ENCODE data around the gene APH1B. TPM values are rescaled to one million over a fixed set of nuclear protein-coding genes. Genes with fewer than 3 reads are reported as not detected.
"Not testable (repeated sequence)": the region's sequence is repeated elsewhere in the genome, so short reads cannot be mapped to it uniquely, and the experiment has no call there.

Gene APH1B
- total RNA-seq, 1 experiment from 2014 or later: 24.5 TPM

DNA sequence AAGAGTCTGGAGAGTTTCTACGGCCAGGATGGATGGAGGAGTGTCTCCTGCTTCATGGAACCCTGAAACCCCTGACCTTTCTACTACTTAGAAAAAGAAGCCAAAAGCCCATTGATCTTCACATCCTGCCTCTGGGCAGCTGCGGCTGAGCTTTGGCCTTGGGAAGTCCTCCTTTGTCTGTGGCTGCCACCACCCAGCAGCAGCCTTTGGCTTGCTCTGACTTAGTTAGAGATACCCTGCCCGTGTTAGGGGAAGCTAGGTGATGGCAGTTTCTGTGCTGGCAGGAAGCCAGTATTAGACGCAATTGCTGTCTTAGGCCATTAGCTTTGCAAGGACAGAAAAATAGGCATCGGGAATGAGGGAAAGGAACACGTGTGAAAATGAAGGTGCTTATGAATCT, 18.8 kb downstream of the APH1B start:
- no peak for DNase-seq (ENCODE audit: low read depth)

DNA sequence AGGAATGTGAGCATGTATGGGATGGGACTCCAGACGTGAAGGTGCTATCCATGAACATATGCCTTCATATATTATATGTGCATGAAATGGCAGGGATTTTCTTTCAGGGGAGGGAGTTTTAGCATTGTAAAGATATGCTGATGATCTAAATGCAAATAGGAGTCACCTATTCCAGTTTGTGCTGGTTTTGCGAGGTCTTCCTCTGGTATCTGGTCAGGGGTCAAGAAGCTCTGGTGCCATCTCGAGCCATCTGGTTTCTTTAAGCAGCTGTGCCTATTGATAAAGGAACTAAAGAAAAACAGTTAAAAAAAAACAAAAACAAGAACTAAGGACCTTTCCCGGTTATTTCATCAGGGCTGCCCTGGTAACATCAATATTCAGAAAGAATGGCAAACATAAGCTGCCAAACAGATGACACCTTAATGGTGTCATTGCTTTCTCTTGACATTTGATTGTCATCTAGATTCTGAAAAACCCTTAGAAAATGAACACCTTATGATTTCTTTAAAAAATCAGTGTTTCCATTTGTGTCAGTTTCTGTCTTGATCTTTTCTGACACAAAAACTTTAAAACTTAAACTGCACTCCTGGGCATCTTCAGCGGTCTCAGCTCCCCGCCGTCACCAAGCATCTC, 22.7 kb downstream of the APH1B start:
- DNase-seq (ENCODE audit: low read depth): no peak

DNA sequence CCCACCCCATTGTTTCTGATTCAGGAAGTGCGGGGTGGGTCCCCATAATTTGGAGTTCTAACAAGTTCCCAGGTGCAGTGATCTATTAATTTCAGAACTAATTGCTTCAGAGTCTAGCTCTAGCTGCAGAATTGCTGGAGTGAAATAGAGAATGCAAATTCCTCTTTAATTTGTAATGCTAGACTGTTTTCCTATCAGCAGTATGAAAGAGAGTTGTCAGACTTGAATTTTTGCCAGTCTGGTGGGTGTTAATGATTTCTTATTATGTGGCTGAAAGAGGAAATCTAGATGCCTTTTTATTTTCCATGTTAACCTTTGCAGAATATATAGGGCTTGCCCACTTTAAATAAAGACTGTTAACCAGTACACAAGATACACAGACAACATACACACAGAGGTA, 23.7 kb downstream of the APH1B start:
- DNase-seq (ENCODE audit: low read depth): no peak

GRCh38 chr15:63305260-63305659, 27.9 kb downstream of the APH1B start:
- no peak for DNase-seq (ENCODE audit: low read depth)

DNA sequence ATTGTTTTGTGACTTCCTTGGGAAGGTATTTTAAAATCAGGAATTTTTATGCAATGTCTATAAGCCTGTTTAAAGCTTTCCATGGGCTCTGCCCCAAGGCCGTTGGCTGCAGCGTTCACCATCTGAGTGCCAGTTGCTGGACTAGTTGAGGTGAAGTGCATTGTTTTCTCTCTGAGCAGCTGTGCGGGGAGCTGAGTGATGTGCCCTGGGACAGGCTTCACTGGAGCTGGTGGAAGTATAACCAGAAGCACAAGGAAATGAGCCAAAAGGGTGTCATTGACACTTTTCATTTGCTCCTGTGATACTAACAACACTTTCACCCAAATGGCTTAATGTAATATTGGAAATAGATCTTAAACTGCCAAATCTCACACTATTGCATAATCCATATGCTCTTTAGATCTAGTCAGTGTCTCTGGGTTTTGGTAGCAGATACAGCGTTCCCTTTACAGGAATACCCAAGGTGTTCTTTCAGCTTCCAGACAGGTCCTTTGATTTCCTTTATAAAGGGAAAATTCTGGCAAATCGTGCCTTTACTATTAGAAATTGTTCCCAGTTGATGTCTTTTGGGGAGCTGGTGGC, 29.2 kb downstream of the APH1B start:
- DNase-seq (ENCODE audit: low read depth): no peak

- DNase-seq (ENCODE audit: low read depth): no peak
Observed at GRCh38 chr15:63308491-63308890, 31.1 kb downstream of the APH1B start.

GRCh38 chr15:63308947-63309346, 31.5 kb downstream of the APH1B start:
- no peak for DNase-seq (ENCODE audit: low read depth)

DNA sequence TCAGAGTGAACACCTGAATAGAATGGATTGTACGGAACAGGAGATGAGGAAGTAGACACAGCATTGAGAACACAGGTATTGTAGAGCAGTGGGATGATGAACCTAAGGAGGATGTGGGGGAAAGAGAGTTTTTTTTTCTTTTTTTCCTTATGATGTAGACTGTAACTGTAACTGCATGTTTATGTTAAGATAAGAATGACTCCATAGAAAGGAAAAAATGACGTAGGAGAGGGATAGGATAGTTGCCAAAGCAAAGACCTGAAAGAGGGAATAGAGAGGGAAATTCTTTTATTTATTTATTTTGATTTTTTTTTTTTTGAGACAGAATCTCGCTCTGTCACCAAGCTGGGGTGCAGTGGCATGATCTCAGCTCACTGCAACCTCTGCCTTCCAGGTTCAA, 33.2 kb downstream of the APH1B start:
- DNase-seq (ENCODE audit: low read depth): no peak

DNA sequence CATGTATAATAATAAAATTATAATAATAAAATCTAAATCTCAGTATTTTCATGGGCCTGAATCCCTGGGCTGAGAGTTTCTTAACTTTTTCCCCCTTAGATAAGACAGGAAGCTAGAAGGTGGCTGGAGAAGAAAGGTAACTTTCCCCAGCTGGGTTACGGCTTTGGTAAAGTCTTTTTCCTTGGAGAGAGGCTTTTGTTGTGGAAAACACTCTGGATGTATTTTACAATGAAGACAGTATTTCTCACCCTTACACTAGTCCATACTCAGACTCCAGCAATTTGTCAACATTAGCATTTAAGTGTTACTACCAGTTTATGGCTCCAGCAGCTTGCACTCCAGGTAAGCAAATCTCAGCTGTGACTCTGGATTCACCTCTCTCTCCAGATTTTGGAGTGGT, 34.9 kb downstream of the APH1B start:
- DNase-seq (ENCODE audit: low read depth): no peak

GRCh38 chr15:63313825-63314224, 36.4 kb downstream of the APH1B start:
- DNase-seq (ENCODE audit: low read depth): no peak

GRCh38 chr15:63314409-63314808, 37.0 kb downstream of the APH1B start:
- DNase-seq (ENCODE audit: low read depth): no peak

DNA sequence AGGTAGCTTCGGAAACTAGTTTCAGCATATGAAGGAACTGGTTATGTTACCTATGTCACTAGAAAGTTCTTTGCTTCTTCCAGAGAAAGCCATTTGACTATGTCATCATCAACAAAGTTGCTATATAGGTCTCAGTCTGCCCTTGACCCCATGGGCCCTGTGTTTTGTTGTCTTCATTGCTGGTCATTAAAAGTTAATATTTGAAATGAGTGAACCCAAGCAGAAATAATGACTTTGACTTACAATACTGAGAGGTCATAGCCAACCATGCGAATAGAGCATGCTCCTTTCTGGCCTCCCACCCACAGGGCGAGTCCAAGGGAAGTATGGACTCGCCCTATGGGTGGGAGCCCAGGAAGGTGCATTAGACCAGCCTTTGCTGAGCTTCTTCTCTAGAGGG, 40.9 kb downstream of the APH1B start:
- DNase-seq (ENCODE audit: low read depth): no peak

DNA sequence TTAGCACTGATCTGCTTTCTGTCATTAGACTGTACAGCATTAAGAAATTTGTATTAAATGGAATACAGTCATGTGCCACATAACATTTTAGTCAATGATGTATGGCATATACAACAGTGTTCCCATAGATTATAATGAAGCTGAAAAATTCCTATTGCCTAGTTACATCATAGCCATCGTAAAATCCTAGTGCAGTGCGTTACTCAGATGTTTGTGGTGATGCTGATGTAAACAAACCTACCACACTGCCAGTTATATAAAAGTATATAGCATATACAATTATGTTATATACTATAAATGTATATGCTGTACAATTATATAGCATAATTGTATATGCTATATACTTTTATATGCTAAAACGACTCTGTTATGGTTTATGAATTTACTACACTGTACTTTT, 41.7 kb downstream of the APH1B start:
- no peak for DNase-seq (ENCODE audit: low read depth)

- DNase-seq (ENCODE audit: low read depth): not testable (repeated sequence)
Observed at GRCh38 chr15:63320446-63320845, 43.0 kb downstream of the APH1B start.

DNA sequence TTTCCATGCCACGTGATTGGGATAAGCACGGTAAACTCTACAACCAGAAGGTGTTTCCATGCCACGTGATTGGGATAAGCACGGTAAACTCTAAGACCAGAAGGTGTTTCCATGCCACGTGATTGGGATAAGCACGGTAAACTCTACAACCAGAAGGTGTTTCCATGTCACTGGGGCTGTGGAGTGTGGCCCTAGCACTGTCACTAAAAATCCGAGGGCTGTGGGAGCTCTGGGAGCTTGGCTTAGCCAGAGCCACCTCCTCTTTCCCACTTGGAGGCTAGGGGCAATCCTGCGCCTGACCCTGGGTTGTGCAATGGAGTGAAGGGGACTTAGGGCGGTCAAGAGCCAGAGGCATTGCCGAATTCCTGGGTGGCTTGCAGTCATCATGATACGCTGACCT, 43.6 kb downstream of the APH1B start:
- not testable (repeated sequence) for DNase-seq (ENCODE audit: low read depth)

- no peak for DNase-seq (ENCODE audit: low read depth)
Observed at GRCh38 chr15:63321462-63321861, 44.1 kb downstream of the APH1B start.

GRCh38 chr15:63322541-63322940, 45.1 kb downstream of the APH1B start:
- DNase-seq (ENCODE audit: low read depth): peak; percentile 34

DNA sequence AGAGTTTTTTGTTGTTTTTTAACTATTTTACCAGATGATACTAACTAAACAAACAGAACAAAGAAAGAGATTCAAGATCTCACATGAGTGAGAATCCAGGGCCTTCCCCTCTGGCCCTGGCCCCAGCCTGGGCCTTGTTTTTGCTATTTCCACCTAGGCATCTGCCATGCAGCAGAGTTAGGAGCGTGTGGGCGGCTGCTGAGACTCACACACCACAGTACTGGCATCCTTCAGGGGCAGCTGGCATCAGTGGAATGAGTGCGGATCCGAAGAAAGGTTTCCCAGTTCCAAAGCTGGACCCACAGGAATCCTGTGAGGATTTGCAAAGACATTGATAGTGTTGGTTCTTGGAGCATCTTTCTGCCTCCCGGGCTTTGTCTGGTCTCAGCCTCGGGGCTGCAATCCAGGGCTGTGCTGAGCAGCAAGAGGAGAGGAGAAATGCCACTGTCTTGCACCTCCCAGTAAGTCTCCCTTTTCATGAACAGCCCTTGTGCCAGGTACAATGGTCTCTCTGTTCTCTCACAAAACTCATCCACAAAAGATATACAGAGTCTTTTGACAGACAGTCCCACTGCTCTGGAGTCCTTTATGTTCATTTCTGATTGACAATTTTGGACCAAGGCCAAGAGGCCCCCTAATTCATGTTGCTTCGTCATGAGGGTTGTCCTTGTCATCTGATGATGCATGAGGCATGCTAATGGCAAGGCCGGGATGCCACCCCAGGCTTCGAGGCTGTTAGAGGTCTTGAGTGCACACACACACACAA, 46.6 kb downstream of the APH1B start:
- peak; percentile 63 for DNase-seq (ENCODE audit: low read depth)

- no peak for DNase-seq (ENCODE audit: low read depth)
Observed at GRCh38 chr15:63324770-63325169, 47.4 kb downstream of the APH1B start.

GRCh38 chr15:63327648-63328421, 50.4 kb downstream of the APH1B start:
- no peak for DNase-seq (ENCODE audit: low read depth)

DNA sequence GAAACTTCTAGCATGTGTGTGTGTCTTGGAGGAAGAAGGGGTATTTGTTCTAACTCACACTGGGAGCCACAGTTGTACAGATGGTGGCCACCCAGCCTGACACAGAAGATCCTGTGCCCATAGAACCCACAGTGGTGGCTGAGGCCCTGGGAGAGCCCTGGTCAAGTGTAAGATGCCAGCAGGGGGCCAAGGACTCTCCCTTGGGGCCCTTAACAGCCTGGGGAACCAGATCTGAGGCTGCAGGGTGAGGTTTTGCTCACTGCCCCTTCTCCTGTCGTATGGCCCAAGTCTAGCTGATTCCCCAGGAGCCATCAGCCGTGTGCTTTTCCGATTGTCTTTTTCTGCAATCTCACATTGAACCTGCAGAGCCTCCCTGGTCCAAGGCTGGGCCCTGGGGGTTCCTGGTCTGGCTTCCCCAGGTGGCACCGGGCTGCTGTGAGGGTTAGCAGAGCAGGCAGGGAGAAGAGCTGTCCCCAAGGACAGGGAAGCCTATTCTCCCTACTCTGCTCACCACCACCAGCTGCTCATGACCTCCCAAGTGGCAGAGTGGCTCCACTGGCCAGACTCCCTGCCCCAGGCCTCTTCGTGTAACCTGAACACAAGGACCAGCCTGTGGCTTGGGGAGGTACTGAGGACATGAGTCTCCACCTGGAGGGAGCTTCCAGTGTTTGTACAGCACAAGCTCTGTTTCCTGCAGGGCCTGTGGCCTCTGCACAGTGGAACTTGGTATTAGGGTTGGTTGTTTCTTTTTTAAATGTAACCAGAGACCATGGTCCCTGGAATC, 52.4 kb downstream of the APH1B start:
- DNase-seq (ENCODE audit: low read depth): no peak

GRCh38 chr15:63330926-63331325, 53.5 kb downstream of the APH1B start:
- no peak for DNase-seq (ENCODE audit: low read depth)

Data from RPMI7951 (cell line).